Globus pallidus (tissue), 1 donor: ENCODE results near the gene CHST15.
A peak's percentile ranks its signal among the peaks of the same experiment; 100 is the strongest.
"Not testable (repeated sequence)": the region's sequence is repeated elsewhere in the genome, so short reads cannot be mapped to it uniquely, and the experiment has no call there.

ENCODE experiments used
- DNase-seq: peaks from one replicate; pipeline ENCODE4 v3.0.0-alpha.2; 2015; ENCODE audit warnings: low spot score

Gene CHST15

GRCh38 chr10:124124123-124124768 is 30.8 kb upstream of the CHST15 start:
- DNase-seq: no peak

GRCh38 chr10:124123156-124123555 is 29.8 kb upstream of the CHST15 start:
- no peak for DNase-seq

- DNase-seq: no peak
These were observed 28.8 kb upstream of the CHST15 start for GRCh38 chr10:124122211-124122610.

- no peak for DNase-seq
These were observed 27.1 kb upstream of the CHST15 start for GRCh38 chr10:124120410-124121061.

- DNase-seq: peak; percentile 20
These were observed 26.5 kb upstream of the CHST15 start for GRCh38 chr10:124119946-124120345.

- no peak for DNase-seq
These were observed 25.8 kb upstream of the CHST15 start for GRCh38 chr10:124119216-124119615.

GRCh38 chr10:124117833-124118232 is 24.4 kb upstream of the CHST15 start:
- no peak for DNase-seq

GRCh38 chr10:124117511-124117785 is 24.1 kb upstream of the CHST15 start:
- no peak for DNase-seq

- no peak for DNase-seq
These were observed 23.5 kb upstream of the CHST15 start for GRCh38 chr10:124116771-124117510.

- no peak for DNase-seq
These were observed 21.3 kb upstream of the CHST15 start for GRCh38 chr10:124114696-124115095.

- DNase-seq: no peak
These were observed 19.6 kb upstream of the CHST15 start for GRCh38 chr10:124112891-124113580.

- no peak for DNase-seq
These were observed 17.5 kb upstream of the CHST15 start for GRCh38 chr10:124110882-124111281.

- no peak for DNase-seq
These were observed 15.9 kb upstream of the CHST15 start for GRCh38 chr10:124109261-124109660.

- no peak for DNase-seq
These were observed 13.7 kb upstream of the CHST15 start for GRCh38 chr10:124107072-124107471.

GRCh38 chr10:124106241-124106879 is 13.0 kb upstream of the CHST15 start:
- DNase-seq: no peak

- DNase-seq: no peak
These were observed 12.2 kb upstream of the CHST15 start for GRCh38 chr10:124105594-124105993.

GRCh38 chr10:124105045-124105444 is 11.6 kb upstream of the CHST15 start:
- DNase-seq: no peak

- DNase-seq: no peak
These were observed 10.7 kb upstream of the CHST15 start for GRCh38 chr10:124104011-124104627.

GRCh38 chr10:124101351-124101750 is 8.0 kb upstream of the CHST15 start:
- no peak for DNase-seq

GRCh38 chr10:124100651-124101050 is 7.3 kb upstream of the CHST15 start:
- not testable (repeated sequence) for DNase-seq

- no peak for DNase-seq
These were observed 6.7 kb upstream of the CHST15 start for GRCh38 chr10:124100124-124100523.

GRCh38 chr10:124099604-124100003 is 6.2 kb upstream of the CHST15 start:
- DNase-seq: no peak
